ENCODE results near the gene OSBPL6.

Gene OSBPL6

GRCh38 chr2:178327516-178327915 is 133.2 kb downstream of the OSBPL6 start:
- DNase-seq (ENCODE audit: insufficient read length, low spot score) = no peak
- TF ChIP-seq CTCF (IDR thresholded peaks at IDR 0.05; ENCODE audit: insufficient read depth, missing control alignments) = no peak
- no peak for FAIRE-seq

GRCh38 chr2:178328037-178328436 is 133.7 kb downstream of the OSBPL6 start:
- TF ChIP-seq CTCF (IDR thresholded peaks at IDR 0.05; ENCODE audit: insufficient read depth, missing control alignments) = no peak
- no peak for FAIRE-seq

GRCh38 chr2:178330175-178331017 is 136.1 kb downstream of the OSBPL6 start:
- DNase-seq (ENCODE audit: insufficient read length, low spot score) = no peak
- no peak for FAIRE-seq
- no peak for TF ChIP-seq CTCF (IDR thresholded peaks at IDR 0.05; ENCODE audit: insufficient read depth, missing control alignments)

More at GRCh38 chr2:178328037-178328436, 133.7 kb downstream of the OSBPL6 start:
- no peak for DNase-seq (ENCODE audit: insufficient read length, low spot score)

- FAIRE-seq = no peak
- TF ChIP-seq CTCF (IDR thresholded peaks at IDR 0.05; ENCODE audit: insufficient read depth, missing control alignments) = no peak
- DNase-seq (ENCODE audit: insufficient read length, low spot score) = no peak
Measured at GRCh38 chr2:178331474-178332432, 137.4 kb downstream of the OSBPL6 start.

GRCh38 chr2:178333851-178334250 is 139.5 kb downstream of the OSBPL6 start:
- FAIRE-seq (no peak), DNase-seq (ENCODE audit: insufficient read length, low spot score) (no peak)
- TF ChIP-seq CTCF (IDR thresholded peaks at IDR 0.05; ENCODE audit: insufficient read depth, missing control alignments) = no peak

GRCh38 chr2:178335230-178335629 is 140.9 kb downstream of the OSBPL6 start:
- TF ChIP-seq CTCF (IDR thresholded peaks at IDR 0.05; ENCODE audit: insufficient read depth, missing control alignments) = no peak
- FAIRE-seq (no peak), DNase-seq (ENCODE audit: insufficient read length, low spot score) (no peak)

Data from D721Med (cell line).